ENCODE measurements around the gene CSNK1G1.

The CSNK1G1 gene

DNA sequence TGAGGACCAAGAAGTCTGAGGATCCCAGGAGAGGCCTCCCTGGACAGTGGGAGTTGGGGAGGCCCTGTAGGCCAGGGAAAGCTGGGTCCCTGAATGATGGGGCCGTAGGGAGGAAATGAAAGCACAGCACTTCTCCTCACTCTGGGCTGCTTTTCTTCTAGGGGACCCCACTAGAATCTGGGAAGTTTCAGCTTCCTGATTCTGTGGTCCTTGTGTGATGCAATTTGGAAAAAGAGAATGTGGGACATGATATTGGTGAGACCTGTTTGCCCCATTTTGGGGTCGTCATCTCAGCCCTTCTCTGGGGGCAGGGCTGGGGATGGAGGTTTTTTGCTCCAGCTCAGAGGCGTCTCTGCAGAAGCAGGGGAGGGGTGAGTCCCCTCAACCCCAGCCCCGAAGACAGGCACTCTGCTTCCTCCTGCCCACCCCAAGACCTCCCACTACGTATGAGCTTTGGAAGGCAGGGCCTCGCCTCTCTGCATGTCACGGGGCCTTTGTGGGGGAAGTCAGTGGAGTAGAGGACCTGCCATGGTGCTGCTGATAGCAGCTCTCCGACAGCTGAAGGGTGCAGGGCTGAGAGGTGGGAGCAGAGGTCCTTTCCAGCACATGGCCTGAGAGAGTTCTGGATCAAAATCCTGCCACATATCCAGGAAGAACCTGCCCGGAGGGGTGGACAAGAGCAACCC lies 205.9 kb downstream of the CSNK1G1 start:
- no peak for DNase-seq

DNA sequence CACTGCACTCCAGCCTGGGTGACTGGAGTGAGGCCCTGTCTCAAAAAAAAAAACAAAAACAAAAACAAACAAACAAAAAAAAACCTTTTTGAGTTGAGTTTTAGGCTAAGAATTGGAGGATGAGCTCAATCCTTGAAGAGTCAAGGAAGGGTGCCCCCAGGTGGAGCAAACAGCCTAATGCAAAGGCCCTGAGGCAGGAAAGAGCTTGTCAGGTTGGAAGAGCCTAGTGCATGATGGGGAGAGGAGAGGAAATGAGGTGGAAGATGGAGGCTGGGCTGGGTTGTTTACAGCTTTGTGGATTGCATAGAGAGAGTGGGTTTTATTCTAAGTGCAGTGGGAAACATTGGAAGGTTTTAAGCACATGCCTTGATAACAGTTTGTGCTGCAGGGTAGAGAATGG lies 206.5 kb downstream of the CSNK1G1 start:
- DNase-seq, result no peak

DNA sequence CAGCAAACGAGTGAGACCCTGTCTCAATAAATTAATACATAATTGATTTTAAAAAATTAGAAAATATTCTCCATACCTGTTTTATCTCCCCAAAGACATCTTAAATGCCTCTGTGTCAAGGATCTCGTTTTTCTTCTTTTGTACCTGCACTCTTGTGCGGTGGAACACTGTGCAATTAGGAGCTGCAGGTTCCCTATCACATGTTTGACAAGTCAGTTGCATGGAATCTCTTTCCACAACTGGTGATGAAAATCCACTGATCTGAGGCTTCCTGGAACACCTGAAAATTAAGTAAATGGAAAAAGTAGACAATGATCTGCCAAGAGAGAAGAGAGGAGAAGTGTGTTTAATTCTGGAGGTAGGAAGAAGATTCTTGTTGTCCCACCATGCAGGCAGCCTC lies 207.4 kb downstream of the CSNK1G1 start:
- DNase-seq, result no peak

DNA sequence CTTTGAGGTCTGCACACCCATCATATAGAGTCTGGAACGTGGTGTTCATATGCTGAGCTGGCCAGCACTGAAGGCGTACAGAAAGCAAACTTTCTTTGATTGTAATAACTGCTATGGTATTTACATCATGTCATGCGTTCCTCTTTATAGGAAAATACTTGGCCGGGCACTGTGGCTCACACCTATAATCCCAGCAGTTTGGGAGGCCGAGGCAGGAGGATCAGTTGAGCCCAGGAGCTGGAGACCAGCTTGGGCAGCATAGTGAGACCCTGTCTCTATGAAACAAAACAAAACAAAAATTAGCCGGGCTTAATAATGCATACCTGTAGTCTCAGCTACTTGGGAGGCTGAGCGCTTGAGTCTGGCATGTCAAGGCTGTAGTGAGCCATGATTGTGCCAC lies 207.8 kb downstream of the CSNK1G1 start:
- DNase-seq, result no peak

DNA sequence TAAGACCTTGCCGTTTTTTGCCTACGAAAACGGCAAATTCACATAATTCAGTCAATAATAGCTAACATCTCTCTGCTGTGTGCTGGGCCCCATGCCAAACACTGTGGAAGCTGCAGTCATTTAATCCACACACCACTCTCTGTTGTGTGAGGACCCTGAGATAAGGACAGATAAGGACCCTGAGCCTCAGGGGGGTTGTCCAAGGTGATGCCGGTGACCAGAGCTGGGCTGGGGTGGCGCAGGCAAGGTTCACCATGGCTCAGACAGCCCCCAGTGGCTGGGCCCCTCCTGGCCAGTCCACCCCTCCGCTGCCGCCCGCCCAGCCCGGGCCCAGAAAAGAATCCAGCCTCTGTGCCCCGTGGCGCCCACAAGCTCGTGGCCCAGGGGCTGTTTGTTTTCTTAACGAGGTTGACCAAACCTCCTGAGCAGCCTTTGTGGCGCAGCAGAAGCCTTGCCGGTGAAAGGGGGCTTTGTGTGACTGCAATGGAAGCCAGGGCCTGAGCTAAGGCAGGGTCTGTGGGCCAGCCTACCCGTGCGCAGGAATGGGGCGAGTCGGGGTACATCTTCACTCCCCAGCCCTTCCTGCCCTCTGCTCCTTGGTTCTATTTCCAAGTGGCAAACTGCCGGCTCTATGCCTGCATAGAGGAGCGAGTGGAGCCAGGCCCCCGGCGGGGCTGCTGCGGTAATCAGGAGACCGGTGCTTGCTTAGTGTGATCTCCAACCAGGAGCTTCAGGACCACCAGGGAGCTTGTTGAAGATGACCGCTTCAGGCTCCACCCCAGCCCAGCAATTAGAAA lies 208.9 kb downstream of the CSNK1G1 start:
- no peak for DNase-seq

DNA sequence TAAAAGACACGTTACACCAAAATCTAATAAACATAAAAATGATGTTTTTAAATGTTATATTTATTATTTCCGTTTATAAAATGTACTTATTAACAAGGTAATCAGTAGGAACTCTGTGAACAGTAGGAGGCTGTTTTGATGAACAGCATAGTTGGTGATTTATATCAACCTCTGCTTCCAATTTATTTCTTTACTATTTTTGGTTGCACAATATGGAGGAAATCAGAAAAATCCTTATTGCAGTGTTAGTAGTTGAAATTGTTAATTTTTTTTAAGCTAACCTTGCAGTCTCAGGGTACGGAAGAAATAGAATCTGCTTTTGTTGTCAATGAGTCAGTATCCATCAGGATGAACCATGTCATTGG lies 209.5 kb downstream of the CSNK1G1 start:
- DNase-seq, result no peak

DNA sequence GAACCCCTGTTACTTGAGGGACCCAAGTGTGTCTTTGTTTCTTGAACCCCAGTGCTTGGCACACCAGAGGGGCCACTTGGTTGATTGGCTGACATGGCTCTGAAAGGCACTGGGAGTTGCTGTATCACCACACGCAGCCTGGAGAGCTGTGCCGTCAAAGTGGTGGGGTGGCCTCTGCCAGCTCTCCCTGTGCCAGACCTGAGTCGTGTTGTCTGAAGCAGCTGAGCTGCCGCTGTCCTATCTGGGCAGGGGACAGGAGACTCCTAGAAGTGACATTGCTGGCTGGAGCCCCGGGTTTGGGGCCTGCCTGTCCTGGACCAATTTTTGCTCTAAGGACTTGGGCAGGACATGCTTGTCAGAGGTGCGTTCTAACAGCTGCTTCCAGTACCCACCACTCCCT lies 209.9 kb downstream of the CSNK1G1 start:
- no peak for DNase-seq

DNA sequence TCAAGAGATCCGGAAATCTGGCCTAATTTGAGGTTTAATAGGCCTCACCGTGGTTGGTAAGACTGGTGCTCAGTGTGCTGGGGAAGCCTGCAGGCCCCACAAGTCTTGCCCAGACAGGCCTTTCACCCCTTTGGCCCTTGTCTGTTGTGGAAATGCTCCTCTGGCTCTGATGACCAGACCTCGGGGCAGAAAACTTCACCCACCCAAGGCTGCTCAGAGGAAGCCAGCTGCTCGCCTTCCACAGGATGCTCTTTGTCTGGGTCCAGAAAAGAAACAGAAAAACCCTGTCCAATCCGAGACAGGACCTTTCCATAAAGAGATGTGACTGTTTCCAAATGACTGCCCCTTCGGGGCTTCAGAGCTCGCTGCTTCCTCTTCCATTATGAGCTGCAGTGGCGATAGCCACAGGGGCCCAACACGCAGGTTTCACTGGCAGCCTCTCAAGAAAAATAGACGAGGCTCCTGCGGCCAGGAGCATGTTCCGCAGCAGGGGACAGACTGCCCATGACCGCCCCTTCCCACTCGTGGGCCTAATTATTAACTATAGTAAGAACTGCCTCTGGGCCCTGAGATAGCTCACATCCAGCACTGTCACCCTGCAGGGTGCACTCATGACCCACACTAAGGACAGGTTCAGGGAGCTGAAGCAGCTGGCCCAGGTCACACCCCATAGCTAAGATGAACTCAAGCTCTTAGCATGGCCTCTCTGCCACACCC lies 211.2 kb downstream of the CSNK1G1 start:
- no peak for DNase-seq

DNA sequence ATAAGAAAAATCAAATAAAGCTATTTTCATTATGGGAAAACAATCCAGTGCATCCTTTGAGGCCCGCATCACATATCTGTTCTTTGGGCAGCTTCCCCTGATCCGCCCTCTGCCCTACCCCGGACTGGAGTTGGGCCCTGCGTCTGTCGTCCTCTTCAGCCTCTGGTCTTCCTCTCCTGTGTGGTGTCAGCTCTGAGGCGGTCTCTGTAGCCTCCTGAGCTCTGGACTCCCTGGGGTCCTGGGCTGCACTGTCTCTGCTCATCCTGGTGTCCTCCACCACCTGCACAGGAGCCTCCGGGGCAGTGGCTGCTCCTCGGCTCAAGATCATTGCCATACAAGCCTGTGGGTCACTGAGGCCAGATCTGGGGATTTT lies 211.8 kb downstream of the CSNK1G1 start:
- no peak for DNase-seq

DNA sequence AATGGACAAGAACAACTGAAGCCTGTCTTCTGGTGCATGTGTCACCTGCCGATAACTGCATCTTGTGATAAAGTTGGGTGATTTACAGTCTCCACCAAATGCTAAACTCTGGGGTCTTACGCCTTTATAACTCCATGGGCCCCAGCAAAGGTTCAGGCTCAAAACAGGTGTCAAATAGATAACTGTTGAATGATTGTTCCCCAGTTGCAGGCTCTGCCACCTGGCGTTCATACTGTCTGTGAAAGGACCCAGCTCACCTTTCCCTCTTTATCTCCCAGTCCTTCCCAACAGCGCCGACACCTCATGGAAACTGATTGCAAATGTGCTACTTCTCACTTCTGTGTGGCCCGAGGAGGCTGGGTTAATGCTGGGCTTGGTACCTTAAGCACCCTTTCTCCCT lies 212.7 kb downstream of the CSNK1G1 start:
- no peak for DNase-seq

DNA sequence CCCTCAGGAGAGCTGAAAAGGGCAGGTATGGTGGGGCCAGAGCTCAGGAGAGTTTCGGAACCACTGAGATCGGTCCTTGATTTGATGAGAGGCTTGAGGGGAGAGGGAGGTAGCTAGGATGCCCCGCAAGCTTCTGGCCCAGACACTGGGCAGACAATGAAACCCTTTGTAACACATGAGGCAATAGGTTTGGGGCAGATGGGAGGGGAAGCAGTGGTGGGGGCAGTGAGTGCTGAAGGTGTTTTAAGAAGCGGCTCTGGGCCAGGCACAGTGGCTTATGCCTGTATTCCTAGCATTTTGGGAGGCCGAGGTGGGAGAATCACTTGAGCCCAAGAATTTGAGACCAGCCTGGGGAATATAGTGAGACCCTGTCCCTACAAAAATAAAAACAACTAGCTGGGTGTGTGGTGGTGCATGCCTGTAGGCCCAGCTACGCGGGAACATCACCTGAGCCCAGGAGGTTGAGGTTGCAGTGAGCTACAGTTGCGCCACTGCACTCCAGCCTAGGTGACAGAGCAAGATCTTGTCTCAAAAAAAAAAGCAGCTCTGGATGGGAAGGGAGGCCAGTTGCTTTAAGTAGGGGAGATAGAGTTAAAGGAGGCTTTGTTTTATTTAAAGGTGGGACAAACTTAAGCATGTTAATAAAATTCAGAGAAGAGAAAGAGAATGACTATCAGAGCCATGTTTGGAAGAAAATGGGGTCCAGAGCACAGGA lies 214.0 kb downstream of the CSNK1G1 start:
- DNase-seq, result no peak

DNA sequence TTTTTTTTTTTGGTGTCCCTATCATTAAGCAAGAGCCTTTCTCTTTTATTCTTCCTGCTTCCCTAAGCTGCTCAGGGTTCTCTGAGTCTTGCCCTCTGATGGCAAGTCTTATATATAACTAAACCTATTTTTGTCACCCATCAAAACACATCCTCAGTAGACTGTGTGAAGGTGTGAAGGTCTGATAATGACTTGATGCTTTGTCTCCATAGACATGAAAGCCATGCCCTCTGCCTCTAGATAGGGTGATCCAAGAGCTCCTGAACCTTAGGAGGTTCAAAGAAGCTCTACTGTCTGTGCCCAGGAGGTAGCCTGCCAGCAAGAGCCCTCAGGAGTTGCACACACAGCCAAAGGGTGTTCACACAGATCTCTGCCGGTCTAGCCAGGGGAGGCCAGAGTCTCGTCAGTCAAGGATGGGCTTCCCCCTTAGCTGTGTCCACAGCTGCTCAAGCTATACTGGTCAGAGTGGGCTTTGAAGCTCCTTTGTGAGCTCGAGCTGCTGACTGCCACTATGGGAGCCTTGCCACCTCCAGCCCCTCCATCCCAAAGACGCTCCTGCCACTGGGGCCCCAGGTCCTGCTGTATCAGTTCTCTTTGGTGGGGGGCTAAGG lies 217.5 kb downstream of the CSNK1G1 start:
- no peak for DNase-seq

DNA sequence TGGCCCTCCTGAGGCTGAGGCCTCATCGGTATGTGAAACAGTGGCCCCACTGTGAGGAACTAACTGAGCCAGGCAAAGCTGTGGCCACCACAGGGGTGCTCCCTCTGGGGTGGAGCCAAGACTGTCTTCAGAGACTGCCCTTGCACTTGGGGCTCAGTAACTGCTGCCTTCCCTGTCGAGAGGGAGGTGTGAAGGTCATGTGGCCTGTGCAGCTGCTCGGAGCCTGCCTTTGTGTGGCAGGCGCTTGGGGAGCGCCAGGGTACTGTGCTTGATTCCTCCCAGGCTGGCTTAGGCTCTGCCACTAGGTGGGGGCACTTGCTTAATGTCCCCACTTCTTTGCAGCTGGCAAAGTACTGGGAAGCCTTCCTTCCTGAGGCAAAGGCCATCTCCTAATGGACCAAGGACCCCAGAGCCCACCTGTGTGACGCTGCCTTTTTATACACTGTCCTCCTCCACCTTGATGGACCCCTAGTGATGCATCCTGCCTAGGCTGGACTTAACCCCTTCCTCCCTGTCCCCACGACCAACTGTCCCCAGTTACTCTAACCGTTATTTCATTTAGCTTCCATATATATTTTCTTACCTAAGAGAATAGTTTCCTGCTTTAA lies 218.6 kb downstream of the CSNK1G1 start:
- DNase-seq, result no peak

DNA sequence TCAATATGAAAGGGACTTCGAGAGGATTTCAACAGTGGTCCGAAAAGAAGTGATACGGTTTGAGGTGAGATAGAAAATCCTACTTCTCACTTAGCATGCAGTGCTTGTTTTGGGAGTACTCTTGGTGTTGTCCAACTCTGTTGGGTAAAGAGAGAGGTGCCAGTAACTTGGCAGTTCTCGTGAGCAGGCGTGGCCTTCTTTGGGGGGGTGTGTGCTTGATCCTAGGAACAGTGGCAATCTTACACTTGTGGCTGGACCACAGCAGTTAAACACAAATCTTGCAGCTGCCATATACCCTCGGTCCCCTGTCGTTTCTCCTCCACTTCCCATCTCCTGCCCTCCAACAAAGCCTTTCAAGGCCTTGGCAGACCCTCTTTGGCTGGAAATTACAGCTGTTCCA lies 219.6 kb downstream of the CSNK1G1 start:
- no peak for DNase-seq

DNA sequence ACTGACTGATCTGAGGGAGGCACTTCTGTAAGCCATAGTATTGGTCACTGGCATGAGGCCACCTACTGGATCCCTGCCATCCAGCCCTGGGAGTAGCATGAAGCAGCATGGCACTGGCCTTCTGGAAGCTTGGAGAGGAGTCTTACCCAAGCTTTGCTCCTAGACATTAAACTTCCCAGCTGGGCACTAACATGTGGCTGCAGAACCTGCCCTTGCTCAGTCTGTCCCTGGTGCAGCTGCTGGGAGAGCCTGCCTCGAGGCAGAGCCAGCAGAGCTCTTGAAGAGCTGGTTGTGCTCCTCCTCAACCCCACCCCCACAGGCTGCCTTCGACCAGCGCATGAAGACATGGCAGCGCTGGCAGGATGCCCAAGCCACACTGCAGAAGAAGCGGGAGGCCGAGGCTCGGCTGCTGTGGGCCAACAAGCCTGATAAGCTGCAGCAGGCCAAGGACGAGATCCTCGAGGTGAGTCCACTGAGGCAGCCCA lies 221.6 kb downstream of the CSNK1G1 start:
- no peak for DNase-seq

DNA sequence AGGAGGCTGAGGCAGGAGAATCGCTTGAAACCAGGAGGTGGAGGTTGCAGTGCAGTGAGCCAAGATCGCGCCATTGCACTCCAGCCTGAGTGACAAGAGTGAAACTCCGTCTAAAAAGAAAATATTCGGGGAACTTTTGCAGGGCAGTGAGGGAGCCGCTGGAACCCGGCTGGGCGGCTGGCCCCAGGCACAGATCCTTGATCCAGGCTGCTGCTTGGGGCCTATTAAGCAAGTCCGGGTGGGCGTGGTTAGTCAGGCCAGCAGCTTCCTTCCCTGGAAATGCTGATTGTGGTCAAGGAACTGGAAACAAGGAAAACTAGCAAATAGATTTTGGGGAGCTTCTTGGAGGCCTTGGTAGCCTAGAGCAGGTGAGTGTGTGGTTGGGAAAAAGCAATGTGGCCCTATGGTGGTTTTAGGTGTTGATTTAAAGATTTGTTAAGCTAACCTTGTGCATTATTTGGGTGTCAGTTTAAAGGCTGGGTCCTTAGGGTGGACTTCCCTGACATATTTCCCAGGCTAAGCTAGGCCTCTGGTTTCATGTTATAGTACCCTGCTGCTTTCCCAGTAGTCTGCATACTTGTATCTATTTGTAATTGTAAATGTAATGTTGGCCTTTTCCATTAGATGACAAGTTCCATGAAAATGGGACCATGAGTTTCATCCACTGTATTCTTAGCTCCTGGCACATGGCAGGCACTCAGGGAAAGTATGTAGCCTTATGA lies 222.2 kb downstream of the CSNK1G1 start:
- DNase-seq, result no peak

DNA sequence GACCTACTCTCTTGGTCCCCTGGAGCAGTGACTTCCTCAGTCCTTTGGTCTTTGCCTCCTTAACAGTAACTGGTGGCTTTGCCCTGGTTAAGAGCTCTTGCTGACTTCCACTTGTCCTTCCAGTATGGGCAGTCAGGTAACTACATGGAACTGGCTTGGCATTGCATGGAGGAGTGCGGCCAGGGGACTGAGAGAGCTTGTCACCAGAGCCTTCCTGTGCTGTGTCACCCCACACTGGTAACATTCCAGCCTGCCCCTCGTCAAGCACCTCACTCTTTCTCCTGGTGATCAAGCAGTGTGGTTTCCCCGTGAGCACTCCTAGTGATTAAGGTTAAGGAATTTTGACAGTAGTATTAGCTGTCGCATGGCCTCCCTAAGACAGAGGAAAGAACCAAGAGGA lies 223.8 kb downstream of the CSNK1G1 start:
- DNase-seq, result no peak

DNA sequence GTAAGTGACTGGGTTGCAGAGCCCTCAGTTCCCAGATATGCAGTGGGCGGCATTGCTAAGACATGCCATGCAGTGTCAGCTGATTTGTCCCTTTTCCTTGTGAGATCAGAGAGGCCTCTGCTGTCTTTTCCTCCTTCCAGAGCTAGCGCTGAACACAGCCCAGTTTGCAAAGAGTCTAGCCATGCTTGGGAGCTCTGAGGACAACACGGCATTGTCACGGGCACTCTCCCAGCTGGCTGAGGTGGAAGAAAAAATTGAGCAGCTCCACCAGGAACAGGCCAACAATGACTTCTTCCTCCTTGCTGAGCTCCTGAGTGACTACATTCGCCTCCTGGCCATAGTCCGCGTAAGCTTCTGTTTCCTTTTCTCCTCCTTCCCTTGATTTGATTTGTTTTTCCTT lies 224.4 kb downstream of the CSNK1G1 start:
- DNase-seq, result no peak

DNA sequence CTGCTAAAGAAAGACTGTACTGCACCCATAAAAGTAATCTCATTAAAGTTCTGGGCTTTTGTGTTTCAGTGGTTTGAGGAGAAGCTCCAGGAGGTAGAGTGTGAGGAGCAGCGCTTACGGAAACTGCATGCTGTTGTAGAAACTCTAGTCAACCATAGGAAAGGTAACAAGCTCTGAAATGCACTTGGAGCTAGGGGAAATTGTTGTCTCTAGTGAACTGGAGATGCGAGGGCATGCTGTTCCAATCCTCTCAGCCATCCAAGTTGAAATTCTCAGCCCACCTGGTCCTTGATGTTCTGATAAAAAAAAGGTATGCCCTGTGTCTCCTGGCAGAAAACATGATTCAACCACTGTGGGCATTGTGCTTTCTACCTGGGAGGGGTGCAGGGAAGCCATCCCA lies 225.8 kb downstream of the CSNK1G1 start:
- DNase-seq, result no peak

DNA sequence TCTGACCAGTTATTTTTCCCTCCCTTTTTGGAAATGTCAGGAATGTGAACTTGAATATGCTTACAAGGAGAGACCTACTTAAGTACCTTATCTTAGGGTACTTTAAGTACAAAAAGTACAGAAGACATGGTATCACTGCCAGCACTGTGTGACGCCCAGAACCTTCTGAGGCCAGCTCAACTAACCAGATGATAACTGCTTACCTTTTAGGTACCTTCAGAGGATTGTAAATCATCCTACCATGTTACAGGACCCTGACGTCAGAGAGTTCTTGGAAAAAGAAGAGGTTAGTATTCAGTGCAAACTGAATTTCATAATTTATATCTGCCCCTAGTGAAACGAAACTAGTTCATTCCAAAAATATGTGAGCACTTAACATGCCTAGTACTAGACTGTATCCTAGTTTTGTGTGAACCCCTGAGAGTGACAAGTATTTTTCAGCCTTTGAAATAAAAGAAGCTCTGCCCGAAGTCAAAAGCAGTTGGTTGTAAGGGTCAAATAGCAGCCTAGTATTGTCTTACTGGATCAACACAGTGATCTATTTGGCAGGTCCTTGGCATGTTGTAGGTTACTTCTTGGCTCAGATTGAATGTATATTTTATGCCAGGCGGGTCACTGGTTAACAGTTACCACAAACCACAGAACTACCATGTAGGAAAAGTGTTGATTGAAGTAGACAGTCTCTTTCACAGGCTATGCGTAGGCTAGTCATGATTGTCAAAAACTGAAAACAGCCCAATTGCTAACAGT lies 228.3 kb downstream of the CSNK1G1 start:
- no peak for DNase-seq

DNA sequence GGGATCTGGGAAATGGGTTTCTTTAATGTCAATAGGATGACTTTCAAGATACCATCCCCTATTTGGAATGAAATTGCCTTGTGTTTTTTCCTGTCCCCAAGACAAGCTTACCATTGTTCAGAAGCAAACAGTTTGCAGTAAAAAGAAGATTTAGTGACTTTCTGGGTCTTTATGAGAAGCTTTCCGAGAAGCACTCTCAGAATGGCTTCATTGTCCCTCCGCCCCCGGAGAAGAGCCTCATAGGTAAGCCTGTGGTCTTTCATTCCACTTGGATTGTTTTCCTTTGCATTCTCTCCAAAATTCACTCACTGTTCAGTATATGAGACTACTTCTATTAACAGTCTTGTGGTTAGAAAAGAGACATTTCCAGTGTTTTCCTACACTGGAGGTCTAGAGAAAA lies 230.0 kb downstream of the CSNK1G1 start:
- DNase-seq, result no peak
